ENCODE data around the gene KIF26B.

KIF26B gene

GRCh38 chr1:245225322-245226202, 70.8 kb downstream of the KIF26B start:
- DNase-seq (ENCODE audit: low read depth, low spot score) = no peak
- no peak overlapping the region for H3K27ac ChIP-seq

DNA sequence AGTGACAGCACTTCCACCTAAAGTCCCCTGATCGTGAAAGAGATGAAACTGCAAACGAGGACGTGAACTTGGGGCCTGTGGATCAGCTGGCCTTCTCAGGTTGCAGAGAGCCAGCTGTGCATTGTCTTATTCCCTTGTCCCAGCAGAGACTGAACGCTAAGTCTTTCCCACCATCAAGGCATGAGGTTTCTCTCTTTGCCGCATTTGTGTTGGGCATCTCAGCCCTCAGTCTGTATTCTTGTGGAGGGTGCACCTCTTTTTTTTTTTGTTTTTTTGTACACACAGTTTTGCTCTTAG, 71.4 kb downstream of the KIF26B start:
- no peak for DNase-seq (ENCODE audit: low read depth, low spot score)
- H3K27ac ChIP-seq = no peak overlapping the region

GRCh38 chr1:245229051-245229450, 74.3 kb downstream of the KIF26B start:
- no peak overlapping the region for H3K27ac ChIP-seq
- DNase-seq (ENCODE audit: low read depth, low spot score) = no peak

DNA sequence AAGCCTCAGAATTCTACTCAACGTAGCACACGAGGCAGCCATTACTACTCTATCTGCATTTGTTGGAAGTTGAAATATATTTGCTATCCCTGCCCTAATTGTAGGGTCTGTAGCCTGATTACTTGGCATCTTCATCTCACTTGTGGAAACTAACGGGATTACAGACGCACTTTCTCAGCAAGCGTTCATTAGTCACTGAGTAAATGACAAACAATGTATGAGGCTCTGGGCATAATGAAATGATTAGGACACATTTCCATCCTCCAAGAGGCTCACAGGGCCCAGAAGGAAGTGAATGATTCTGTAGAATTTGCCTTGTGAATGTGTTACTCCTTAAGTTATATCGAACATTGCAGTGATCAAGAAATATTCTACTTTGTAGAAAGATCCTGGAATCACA, 78.1 kb downstream of the KIF26B start:
- no peak for DNase-seq (ENCODE audit: low read depth, low spot score)
- H3K27ac ChIP-seq = no peak overlapping the region

DNA sequence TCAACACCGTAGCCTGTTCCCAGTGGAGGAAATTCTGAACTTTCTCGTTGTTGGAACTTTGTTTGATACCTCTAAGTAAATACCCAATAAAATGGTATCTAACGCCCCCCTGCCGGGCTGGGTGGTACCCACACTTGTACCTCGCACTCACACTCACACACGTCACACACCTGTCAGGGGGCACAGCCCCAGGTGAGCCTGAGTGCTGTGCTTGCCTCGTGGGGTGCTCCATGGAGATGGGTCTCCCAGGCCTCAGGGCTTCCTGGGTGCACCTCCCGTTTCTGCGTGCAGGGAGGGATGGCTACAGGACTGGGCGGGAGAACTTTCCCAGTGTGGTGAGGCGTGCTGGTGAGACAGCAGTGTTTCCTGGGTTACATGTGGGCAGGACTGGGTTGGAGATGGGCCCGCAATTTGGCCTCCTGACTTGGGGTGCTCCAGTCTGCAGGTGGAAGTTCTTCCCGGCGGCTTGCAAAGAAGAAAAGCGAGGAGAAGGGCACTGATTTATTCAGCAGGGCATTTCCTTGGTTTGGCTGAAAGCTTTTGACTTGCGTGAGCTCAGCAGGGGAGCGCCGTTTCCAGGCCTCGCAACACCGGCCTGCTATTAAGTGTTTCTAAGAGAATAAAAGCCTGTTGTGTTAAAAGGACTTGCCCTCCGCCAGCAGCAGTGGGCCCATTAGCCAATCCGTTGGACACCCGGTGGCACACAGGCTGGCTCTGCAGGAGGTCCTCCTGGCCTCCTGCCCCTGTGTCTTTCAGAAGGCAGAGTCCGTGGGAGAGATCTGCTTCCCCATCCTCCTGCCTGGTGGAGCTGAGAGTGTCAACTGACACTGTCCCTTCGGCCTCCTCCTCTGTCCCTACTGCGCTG, 79.7 kb downstream of the KIF26B start:
- H3K27ac ChIP-seq = no peak overlapping the region
- DNase-seq (ENCODE audit: low read depth, low spot score) = no peak

DNA sequence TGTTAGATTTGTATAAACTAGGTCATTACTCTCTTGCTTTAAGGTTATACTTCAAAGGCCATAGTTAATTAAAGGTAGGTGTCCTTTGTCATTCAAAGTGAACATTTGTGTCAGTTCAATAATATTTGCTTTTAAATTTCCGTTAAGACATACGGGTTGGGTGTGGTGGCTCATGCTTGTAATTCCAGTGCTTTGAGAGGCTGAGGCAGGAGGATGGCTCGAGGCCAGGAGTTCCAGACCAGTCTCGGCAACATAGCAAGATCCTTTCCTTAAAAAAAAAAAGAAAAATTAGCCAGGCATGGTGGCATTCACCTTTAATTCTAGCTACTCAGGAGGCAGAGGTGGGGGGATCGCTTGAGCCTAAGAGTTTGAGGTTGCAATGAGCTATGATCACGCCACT, 80.4 kb downstream of the KIF26B start:
- no peak overlapping the region for H3K27ac ChIP-seq
- no peak for DNase-seq (ENCODE audit: low read depth, low spot score)

GRCh38 chr1:245240648-245241165, 85.9 kb downstream of the KIF26B start:
- DNase-seq (ENCODE audit: low read depth, low spot score) = no peak
- no peak overlapping the region for H3K27ac ChIP-seq

- no peak overlapping the region for H3K27ac ChIP-seq
- DNase-seq (ENCODE audit: low read depth, low spot score) = no peak
These were observed 86.8 kb downstream of the KIF26B start for GRCh38 chr1:245241526-245242130.

GRCh38 chr1:245242989-245243388, 88.2 kb downstream of the KIF26B start:
- no peak overlapping the region for H3K27ac ChIP-seq
- DNase-seq (ENCODE audit: low read depth, low spot score) = no peak

- DNase-seq (ENCODE audit: low read depth, low spot score) = no peak
- H3K27ac ChIP-seq = no peak overlapping the region
These were observed 90.4 kb downstream of the KIF26B start for GRCh38 chr1:245245021-245245667.

DNA sequence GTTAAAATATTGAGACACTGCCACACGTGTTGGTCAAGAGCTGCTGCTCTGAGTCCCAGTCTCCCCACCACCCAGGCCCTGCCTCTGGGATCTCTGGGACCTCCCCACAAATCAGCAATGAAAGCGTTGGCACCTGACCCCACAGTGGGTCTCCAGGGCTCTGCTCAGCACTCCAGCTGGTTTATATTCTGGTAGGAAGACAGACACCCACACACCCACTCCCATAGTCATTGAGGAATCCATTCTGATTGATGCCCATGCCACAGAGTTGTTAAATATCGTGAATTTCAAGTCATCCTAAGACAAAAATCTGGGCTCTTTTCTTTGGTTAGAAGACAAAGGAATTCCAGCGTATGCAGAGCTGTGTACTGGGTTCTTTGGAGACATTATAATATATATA, 91.6 kb downstream of the KIF26B start:
- H3K27ac ChIP-seq = no peak overlapping the region
- DNase-seq (ENCODE audit: low read depth, low spot score) = no peak

DNA sequence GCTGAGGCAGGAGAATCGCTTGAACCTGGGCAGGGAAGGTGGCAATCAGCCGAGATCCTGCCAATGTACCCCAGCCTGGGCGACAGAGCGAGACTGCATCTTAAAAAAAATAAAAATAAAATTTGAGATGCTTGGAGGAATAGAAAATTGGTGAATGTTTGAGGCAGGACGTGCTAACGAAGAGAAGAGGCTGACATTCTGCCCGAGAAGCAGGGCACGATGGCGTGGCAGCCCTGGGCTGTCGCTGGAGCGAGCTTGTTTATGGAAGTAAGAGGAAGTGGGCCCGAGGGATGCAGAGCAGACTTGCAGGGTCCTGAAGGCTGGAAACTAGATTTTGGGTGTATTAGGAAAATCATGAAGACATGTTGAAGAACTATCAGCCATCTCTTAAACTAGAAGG, 92.6 kb downstream of the KIF26B start:
- no peak for DNase-seq (ENCODE audit: low read depth, low spot score)
- no peak overlapping the region for H3K27ac ChIP-seq

- DNase-seq (ENCODE audit: low read depth, low spot score) = no peak
- H3K27ac ChIP-seq = peak overlapping the region; percentile 50
These were observed 93.0 kb downstream of the KIF26B start for GRCh38 chr1:245247801-245248200.

DNA sequence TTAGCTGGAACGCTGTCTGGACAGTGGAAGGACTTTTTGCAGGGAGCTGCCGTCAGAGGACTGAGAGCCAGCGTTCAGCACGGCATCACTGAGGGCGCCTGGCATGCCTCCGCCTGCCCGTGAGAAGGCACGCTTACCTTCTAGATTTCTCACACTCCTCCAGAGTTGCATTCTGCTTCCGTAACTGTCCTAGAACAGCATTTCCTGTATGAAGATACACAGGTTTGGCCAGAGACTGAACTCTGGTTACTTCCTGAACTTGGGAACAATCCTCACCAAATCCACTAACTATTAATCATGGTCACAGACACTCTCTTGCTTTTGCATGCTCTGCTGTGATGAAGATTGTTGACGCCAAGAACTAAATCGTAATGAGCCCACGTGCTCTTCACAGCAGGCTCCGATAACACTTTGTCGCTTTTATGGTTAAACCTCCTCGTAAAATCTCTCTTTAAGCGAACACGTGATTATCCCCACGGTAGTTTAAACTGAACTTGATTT, 93.5 kb downstream of the KIF26B start:
- H3K27ac ChIP-seq = peak overlapping the region; percentile 50
- no peak for DNase-seq (ENCODE audit: low read depth, low spot score)

GRCh38 chr1:245255783-245256182, 101.0 kb downstream of the KIF26B start:
- H3K27ac ChIP-seq = no peak overlapping the region
- no peak for DNase-seq (ENCODE audit: low read depth, low spot score)

DNA sequence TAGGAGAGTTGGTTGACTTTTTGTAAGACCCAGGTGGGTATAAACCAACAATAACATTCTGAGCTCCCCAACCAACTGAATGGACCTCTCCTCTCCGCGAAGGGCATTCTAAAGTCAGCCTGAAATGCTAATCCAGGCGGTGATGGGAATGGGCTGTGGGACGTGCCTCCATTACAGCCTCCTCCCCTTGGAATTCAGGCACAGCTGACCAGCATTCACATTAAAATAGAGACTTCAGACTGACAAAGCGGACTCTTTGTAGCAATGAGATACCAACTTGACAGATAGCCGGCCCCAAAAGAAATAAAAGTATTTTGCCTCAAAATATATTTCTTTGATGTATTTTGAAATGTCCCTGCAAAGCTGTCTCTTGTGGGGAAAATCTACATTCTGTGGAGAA, 101.7 kb downstream of the KIF26B start:
- no peak overlapping the region for H3K27ac ChIP-seq

DNA sequence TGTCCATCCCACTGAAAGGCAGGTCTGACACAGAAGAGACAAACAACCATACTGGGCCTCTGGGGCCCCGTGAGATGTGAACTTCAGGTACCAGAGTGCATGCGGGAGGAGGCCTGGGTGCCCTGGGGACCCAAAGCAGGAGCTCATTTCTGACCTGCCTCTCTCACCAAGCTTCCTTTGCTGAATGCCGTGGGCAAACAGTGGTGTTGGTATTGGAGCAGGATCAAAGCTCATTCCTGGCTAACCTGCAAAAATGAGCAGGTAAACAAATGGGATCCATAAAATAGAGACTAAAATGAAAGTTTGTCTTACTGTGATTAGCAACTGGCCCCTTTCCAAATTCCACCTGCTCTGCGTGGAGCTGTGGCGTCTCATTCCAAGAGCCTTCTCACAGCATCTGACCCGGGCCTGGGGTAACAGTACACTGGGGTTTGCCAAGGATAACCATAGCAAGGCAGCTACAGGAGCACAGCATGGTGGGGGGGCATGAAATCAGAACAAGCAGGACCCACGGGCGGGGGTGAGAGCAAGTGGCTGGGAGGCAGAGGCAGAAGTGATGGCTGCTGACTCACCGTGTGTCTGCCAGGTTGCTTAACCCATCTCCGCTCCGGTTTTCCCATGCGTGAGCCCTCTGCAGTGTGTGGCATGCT, 103.6 kb downstream of the KIF26B start:
- H3K27ac ChIP-seq = no peak overlapping the region
- DNase-seq (ENCODE audit: low read depth, low spot score) = no peak

More for the DNA sequence above, 101.7 kb downstream of the KIF26B start:
- no peak for DNase-seq (ENCODE audit: low read depth, low spot score)

DNA sequence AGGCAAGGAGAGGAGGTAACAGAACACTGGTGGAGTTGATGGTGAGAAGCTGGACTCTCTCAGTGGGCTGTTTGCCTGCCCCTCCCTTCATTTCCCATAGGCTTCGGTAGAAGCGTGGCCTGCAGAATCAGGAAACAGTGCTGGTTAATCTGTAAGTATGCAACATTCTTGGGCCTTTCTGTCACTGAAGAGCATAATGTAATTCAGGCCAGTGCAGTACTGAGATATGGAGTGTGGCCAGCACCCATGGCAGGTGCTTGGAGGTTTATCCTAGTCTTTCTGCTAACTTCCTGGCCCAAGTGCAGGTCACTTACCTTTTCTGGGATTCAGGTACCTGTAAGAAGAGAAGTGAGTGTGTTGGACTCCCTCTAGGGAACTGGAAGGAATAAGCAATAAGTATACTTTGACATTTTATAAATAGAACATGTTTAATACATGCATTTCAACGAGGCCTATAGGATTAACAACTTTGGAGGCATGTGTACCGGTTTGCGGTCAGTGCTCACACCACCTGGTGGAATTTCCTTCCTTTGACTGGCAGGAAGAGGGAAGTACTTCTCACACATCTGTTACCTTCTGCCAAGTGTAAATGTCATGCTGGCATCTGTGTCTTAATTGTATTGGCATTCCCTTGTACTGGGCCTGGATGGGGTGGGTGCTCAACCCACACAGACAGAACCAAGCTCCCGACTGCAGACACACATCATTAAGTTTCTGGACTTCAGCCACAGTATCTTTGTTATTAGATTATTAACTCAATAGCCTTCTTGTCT, 105.5 kb downstream of the KIF26B start:
- H3K27ac ChIP-seq = no peak overlapping the region
- no peak for DNase-seq (ENCODE audit: low read depth, low spot score)

GRCh38 chr1:245260883-245261282, 106.1 kb downstream of the KIF26B start:
- DNase-seq (ENCODE audit: low read depth, low spot score) = no peak
- H3K27ac ChIP-seq = no peak overlapping the region

Measured in epithelial cell of prostate (primary cell).